Measurements from ENCODE around the gene MRPL33. TPM values are rescaled to one million over a fixed set of nuclear protein-coding genes. Genes with fewer than 3 reads are reported as not detected.

Gene MRPL33
- total and polyA plus RNA-seq, 2 of the 13 experiments (the other 11 are each of a cell fraction or from before 2014, with no cell fraction given): 69.7 to 218 TPM

DNA sequence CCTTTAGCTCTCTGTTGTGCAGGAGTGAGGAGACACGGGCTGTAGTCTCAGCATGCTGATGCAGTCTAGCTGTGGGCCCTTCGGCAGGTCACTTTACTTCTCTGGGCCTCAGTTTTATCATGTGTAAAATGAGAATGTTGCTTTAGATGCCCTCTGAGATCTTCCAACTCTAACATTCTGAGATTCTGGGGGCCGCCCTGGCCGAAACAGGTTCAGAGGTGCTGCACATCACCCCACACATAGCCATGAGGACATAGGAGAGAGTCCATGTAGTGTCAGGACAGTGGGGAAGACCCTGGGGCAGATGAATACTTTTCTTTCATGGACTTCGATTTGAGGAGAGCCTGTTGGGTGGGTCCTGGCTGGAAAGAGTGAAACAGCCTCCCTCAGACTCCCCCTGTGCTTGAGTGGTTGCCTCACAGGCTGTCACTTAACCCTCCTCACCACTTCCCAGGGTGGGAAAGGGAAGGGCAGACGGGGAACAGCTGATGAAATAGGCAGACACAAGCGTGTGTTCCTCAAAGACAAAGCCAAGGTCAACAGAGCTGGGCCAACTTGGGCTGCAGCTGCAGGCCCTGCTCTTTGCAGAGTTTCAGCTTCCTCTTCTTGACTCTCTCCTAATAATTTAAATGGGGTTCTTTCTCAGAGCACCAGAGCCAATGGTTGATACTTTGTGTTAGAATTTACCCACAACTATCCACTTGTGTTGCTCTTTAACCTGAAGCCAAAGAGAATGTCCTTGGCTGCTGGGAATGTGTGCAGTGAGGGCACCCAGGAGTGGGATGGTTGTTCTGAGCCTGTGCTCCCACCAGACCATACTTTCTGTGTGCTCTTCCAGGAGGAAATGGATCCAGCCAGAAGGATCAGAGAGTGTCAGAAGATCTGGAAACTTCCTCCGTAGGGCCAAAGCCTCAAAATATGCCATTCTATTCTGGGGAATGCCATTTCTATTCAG lies 14.7 kb upstream of the MRPL33 start (continued):
- peak; percentile 48; the same call in 1 of the 2 replicates for TF ChIP-seq HMG20A (CRISPR knock-in tag; IDR thresholded peaks at IDR 0.05; ENCODE audit: borderline replicate concordance)
- TF ChIP-seq SOX5 (CRISPR knock-in tag; IDR thresholded peaks at IDR 0.05; ENCODE audit: borderline replicate concordance): no peak
- TF ChIP-seq NONO (IDR thresholded peaks at IDR 0.05): no peak
- TF ChIP-seq NONO (CRISPR knock-in tag; conservative IDR thresholded peaks at IDR 0.05): 0 out of 2 replicates have a peak, but pooled peaks have one; percentile 39
- peak; percentile 89 for TF ChIP-seq BCL6 (CRISPR knock-in tag; IDR thresholded peaks at IDR 0.05)
- TF ChIP-seq ZNF772 (CRISPR knock-in tag; IDR thresholded peaks at IDR 0.05): no peak
- TF ChIP-seq, protein P1, sequence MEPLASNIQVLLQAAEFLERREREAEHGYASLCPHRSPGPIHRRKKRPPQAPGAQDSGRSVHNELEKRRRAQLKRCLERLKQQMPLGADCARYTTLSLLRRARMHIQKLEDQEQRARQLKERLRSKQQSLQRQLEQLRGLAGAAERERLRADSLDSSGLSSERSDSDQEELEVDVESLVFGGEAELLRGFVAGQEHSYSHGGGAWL (CRISPR knock-in tag; IDR thresholded peaks at IDR 0.05): no peak
- TF ChIP-seq, protein P2, sequence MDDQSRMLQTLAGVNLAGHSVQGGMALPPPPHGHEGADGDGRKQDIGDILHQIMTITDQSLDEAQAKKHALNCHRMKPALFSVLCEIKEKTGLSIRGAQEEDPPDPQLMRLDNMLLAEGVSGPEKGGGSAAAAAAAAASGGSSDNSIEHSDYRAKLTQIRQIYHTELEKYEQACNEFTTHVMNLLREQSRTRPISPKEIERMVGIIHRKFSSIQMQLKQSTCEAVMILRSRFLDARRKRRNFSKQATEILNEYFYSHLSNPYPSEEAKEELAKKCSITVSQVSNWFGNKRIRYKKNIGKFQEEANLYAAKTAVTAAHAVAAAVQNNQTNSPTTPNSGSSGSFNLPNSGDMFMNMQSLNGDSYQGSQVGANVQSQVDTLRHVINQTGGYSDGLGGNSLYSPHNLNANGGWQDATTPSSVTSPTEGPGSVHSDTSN (CRISPR knock-in tag; IDR thresholded peaks at IDR 0.05; ENCODE audit: borderline replicate concordance): no peak
- TF ChIP-seq ZNF891 (CRISPR knock-in tag; IDR thresholded peaks at IDR 0.05): no peak
- TF ChIP-seq, protein P3, sequence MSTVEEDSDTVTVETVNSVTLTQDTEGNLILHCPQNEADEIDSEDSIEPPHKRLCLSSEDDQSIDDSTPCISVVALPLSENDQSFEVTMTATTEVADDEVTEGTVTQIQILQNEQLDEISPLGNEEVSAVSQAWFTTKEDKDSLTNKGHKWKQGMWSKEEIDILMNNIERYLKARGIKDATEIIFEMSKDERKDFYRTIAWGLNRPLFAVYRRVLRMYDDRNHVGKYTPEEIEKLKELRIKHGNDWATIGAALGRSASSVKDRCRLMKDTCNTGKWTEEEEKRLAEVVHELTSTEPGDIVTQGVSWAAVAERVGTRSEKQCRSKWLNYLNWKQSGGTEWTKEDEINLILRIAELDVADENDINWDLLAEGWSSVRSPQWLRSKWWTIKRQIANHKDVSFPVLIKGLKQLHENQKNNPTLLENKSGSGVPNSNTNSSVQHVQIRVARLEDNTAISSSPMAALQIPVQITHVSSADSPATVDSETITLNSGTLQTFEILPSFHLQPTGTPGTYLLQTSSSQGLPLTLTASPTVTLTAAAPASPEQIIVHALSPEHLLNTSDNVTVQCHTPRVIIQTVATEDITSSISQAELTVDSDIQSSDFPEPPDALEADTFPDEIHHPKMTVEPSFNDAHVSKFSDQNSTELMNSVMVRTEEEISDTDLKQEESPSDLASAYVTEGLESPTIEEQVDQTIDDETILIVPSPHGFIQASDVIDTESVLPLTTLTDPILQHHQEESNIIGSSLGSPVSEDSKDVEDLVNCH (CRISPR knock-in tag; IDR thresholded peaks at IDR 0.05): no peak
- TF ChIP-seq RBAK (CRISPR knock-in tag; IDR thresholded peaks at IDR 0.05): no peak
- TF ChIP-seq EED (CRISPR knock-in tag; IDR thresholded peaks at IDR 0.05): peak; percentile 51; the same call in 1 of the 2 replicates
- TF ChIP-seq, protein P4, sequence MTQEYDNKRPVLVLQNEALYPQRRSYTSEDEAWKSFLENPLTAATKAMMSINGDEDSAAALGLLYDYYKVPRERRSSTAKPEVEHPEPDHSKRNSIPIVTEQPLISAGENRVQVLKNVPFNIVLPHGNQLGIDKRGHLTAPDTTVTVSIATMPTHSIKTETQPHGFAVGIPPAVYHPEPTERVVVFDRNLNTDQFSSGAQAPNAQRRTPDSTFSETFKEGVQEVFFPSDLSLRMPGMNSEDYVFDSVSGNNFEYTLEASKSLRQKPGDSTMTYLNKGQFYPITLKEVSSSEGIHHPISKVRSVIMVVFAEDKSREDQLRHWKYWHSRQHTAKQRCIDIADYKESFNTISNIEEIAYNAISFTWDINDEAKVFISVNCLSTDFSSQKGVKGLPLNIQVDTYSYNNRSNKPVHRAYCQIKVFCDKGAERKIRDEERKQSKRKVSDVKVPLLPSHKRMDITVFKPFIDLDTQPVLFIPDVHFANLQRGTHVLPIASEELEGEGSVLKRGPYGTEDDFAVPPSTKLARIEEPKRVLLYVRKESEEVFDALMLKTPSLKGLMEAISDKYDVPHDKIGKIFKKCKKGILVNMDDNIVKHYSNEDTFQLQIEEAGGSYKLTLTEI (CRISPR knock-in tag; conservative IDR thresholded peaks at IDR 0.05): no peak
- no peak for TF ChIP-seq ATF1 (CRISPR knock-in tag; IDR thresholded peaks at IDR 0.05)
- TF ChIP-seq STAT5B (CRISPR knock-in tag; IDR thresholded peaks at IDR 0.05): no peak
- 0 out of 2 replicates have a peak, but pooled peaks have one; percentile 16 for TF ChIP-seq CBFB (CRISPR knock-in tag; IDR thresholded peaks at IDR 0.05)
- TF ChIP-seq ZNF143 (CRISPR knock-in tag; IDR thresholded peaks at IDR 0.05): no peak
- no peak for TF ChIP-seq NR3C1 (CRISPR knock-in tag; IDR thresholded peaks at IDR 0.05)
- no peak for TF ChIP-seq ZNF605 (CRISPR knock-in tag; IDR thresholded peaks at IDR 0.05)
- no peak for TF ChIP-seq GATA4 (IDR thresholded peaks at IDR 0.05; ENCODE audit: borderline replicate concordance, low read depth)
- TF ChIP-seq, protein P5, sequence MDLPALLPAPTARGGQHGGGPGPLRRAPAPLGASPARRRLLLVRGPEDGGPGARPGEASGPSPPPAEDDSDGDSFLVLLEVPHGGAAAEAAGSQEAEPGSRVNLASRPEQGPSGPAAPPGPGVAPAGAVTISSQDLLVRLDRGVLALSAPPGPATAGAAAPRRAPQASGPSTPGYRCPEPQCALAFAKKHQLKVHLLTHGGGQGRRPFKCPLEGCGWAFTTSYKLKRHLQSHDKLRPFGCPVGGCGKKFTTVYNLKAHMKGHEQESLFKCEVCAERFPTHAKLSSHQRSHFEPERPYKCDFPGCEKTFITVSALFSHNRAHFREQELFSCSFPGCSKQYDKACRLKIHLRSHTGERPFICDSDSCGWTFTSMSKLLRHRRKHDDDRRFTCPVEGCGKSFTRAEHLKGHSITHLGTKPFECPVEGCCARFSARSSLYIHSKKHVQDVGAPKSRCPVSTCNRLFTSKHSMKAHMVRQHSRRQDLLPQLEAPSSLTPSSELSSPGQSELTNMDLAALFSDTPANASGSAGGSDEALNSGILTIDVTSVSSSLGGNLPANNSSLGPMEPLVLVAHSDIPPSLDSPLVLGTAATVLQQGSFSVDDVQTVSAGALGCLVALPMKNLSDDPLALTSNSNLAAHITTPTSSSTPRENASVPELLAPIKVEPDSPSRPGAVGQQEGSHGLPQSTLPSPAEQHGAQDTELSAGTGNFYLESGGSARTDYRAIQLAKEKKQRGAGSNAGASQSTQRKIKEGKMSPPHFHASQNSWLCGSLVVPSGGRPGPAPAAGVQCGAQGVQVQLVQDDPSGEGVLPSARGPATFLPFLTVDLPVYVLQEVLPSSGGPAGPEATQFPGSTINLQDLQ (CRISPR knock-in tag; IDR thresholded peaks at IDR 0.05): no peak
